Astrocyte (in vitro differentiated cells and primary cell): ENCODE measurements around the gene RAB3IL1. TPM values are rescaled to one million over a fixed set of nuclear protein-coding genes. Genes with fewer than 3 reads are reported as not detected.

ENCODE experiments used
- DNase-seq: peaks from one replicate; pipeline ENCODE4 v3.0.0-alpha.2; 2010; ENCODE audit warnings: low read depth
- FAIRE-seq: peaks from 2 replicates; lab custom pipeline; 2011; peaks lifted over from hg19 to GRCh38; lab: Jason Lieb, UNC
- H2AFZ ChIP-seq: 2 replicates; pipeline ENCODE4 v1.6.0; 2012; ENCODE audit warnings: low read depth, low read length, inconsistent platforms
- H3K27ac ChIP-seq: 2 replicates; pipeline ENCODE4 v1.5.1; 2011; ENCODE audit warnings: low read depth, low read length, inconsistent platforms
- H3K27me3 ChIP-seq: 2 replicates; pipeline ENCODE4 v1.6.0; 2011; ENCODE audit warnings: low read length, inconsistent platforms; ENCODE audit not compliant: insufficient read depth
- H3K36me3 ChIP-seq: 2 replicates; pipeline ENCODE4 v1.5.1; 2011; ENCODE audit warnings: low read length, inconsistent platforms; ENCODE audit not compliant: insufficient read depth
- H3K4me1 ChIP-seq: 2 replicates; pipeline ENCODE4 v1.5.1; 2011; ENCODE audit warnings: low read length, inconsistent platforms; ENCODE audit not compliant: insufficient read depth
- H3K4me2 ChIP-seq: 2 replicates; pipeline ENCODE4 v1.6.0; 2012; ENCODE audit warnings: low read length, inconsistent platforms
- H3K4me3 ChIP-seq: 2 replicates; pipeline ENCODE4 v1.5.1; 2011; ENCODE audit warnings: low read depth, mild to moderate bottlenecking, low read length, inconsistent platforms; ENCODE audit not compliant: insufficient read depth
- H3K79me2 ChIP-seq: 2 replicates; pipeline ENCODE4 v1.6.0; 2012; ENCODE audit warnings: mild to moderate bottlenecking, low read length, inconsistent platforms; ENCODE audit not compliant: insufficient read depth
- H3K9ac ChIP-seq: 2 replicates; pipeline ENCODE4 v1.6.0; 2012; ENCODE audit warnings: mild to moderate bottlenecking, low read length, inconsistent platforms
- H3K9me3 ChIP-seq: 2 replicates; pipeline ENCODE4 v1.5.1; 2012; ENCODE audit warnings: low read depth, mild to moderate bottlenecking, low read length, inconsistent platforms; ENCODE audit not compliant: insufficient read depth
- H4K20me1 ChIP-seq: 2 replicates; pipeline ENCODE4 v1.6.0; 2012; ENCODE audit warnings: low read length, inconsistent platforms; ENCODE audit not compliant: insufficient read depth
- H3K27ac Mint-ChIP-seq: one replicate; pipeline ENCODE4 v1.8.0; 2021; ENCODE audit warnings: mild to moderate bottlenecking, mixed read lengths; ENCODE audit not compliant: unreplicated experiment
- H3K27me3 Mint-ChIP-seq: one replicate; pipeline ENCODE4 v1.8.0; 2021; ENCODE audit warnings: low read depth, mixed read lengths; ENCODE audit not compliant: unreplicated experiment
- H3K36me3 Mint-ChIP-seq: one replicate; pipeline ENCODE4 v1.8.0; 2021; ENCODE audit warnings: low read depth, mixed read lengths; ENCODE audit not compliant: unreplicated experiment
- H3K4me1 Mint-ChIP-seq: one replicate; pipeline ENCODE4 v1.8.0; 2021; ENCODE audit warnings: low read depth, mixed read lengths; ENCODE audit not compliant: unreplicated experiment
- H3K4me3 Mint-ChIP-seq: one replicate; pipeline ENCODE4 v1.8.0; 2021; ENCODE audit warnings: mild to moderate bottlenecking, moderate library complexity, mixed read lengths; ENCODE audit not compliant: unreplicated experiment
- H3K9me3 Mint-ChIP-seq: one replicate; pipeline ENCODE4 v1.8.0; 2021; ENCODE audit warnings: mild to moderate bottlenecking, mixed read lengths; ENCODE audit not compliant: unreplicated experiment
- EZH2 ChIP-seq: IDR thresholded peaks from 2 replicates; pipeline ENCODE4 v1.6.1; 2012; ENCODE audit warnings: mild to moderate bottlenecking, low read length, inconsistent platforms; ENCODE audit not compliant: insufficient read depth
- total RNA-seq: library from RNA; stranded (reverse); gene quantifications from 2 replicates; pipeline ENCODE4 v1.2.1, GENCODE V29; 2021
- TF ChIP-seq, protein P1 (sequence below): IDR thresholded peaks from 2 replicates; pipeline ENCODE4 v1.5.1; 2011; ENCODE audit warnings: low read depth, mild to moderate bottlenecking, inconsistent platforms, low read length, moderate library complexity; ENCODE audit not compliant: insufficient read depth

Gene RAB3IL1
- total RNA-seq, 1 donor from 2014 or later = 0.91 TPM

DNA sequence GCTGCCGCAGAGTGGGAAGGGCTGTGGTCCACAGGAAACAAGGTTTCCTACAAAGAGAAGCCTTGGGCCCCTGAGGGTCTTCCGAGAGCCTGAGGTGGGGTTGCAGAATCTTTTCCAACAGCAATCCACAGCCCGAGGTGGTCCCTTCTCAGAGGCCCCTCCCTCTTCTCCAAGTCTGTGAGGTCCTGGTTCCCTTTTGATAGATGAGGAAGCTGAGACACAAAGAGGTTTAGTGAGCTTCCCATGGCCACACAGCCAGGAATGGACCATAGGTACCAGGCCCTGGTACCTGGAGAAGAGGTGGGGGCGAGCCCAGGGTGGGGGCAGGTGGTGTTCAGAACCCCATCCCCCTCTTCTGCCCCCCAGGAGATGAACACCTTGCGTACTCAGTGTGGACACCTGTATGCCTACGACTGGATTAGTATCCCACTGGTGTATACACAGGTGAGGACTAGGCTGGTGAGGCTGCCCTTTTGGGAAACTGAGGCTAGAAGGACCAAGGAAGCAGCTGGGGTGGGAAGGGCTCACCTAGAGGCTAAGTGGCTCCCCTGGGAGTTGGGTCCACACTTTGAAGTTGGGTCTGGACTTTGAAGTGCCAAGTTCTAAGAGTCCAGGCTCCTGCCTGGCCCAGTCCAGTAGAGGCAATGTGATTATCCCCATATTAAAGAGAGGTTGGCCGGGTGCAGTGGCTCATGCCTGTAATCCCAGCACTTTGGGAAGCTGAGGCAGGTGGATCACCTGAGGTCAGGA is 39.8 kb upstream of the RAB3IL1 start:
- Histone ChIP-seq H3K79me2 (no peaks in the 10 kb centered on the region), H3K4me3 (no peak overlapping the region), H3K36me3 (no peaks in the 10 kb centered on the region), H2AFZ (no peak overlapping the region), H3K9me3 (no peaks in the 10 kb centered on the region), H3K27me3 (peaks cover 5% of the 10 kb centered on the region), H3K4me1 (peaks cover 15% of the 10 kb centered on the region), H3K4me2 (no peak overlapping the region), H3K27ac (no peak overlapping the region), H4K20me1 (peaks cover 11% of the 10 kb centered on the region), H3K9ac (no peak overlapping the region)
- Mint-ChIP-seq H3K9me3 (peaks cover 4% of the 10 kb centered on the region), H3K4me1 (peaks cover 3% of the 10 kb centered on the region), H3K4me3 (no peak overlapping the region), H3K27me3 (peaks cover 27% of the 10 kb centered on the region), H3K36me3 (peaks cover 14% of the 10 kb centered on the region), H3K27ac (no peak overlapping the region)
- TF ChIP-seq EZH2 = no peak
- TF ChIP-seq, protein P1, sequence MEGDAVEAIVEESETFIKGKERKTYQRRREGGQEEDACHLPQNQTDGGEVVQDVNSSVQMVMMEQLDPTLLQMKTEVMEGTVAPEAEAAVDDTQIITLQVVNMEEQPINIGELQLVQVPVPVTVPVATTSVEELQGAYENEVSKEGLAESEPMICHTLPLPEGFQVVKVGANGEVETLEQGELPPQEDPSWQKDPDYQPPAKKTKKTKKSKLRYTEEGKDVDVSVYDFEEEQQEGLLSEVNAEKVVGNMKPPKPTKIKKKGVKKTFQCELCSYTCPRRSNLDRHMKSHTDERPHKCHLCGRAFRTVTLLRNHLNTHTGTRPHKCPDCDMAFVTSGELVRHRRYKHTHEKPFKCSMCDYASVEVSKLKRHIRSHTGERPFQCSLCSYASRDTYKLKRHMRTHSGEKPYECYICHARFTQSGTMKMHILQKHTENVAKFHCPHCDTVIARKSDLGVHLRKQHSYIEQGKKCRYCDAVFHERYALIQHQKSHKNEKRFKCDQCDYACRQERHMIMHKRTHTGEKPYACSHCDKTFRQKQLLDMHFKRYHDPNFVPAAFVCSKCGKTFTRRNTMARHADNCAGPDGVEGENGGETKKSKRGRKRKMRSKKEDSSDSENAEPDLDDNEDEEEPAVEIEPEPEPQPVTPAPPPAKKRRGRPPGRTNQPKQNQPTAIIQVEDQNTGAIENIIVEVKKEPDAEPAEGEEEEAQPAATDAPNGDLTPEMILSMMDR = no peak
- DNase-seq (no peak), FAIRE-seq (no peak)

DNA sequence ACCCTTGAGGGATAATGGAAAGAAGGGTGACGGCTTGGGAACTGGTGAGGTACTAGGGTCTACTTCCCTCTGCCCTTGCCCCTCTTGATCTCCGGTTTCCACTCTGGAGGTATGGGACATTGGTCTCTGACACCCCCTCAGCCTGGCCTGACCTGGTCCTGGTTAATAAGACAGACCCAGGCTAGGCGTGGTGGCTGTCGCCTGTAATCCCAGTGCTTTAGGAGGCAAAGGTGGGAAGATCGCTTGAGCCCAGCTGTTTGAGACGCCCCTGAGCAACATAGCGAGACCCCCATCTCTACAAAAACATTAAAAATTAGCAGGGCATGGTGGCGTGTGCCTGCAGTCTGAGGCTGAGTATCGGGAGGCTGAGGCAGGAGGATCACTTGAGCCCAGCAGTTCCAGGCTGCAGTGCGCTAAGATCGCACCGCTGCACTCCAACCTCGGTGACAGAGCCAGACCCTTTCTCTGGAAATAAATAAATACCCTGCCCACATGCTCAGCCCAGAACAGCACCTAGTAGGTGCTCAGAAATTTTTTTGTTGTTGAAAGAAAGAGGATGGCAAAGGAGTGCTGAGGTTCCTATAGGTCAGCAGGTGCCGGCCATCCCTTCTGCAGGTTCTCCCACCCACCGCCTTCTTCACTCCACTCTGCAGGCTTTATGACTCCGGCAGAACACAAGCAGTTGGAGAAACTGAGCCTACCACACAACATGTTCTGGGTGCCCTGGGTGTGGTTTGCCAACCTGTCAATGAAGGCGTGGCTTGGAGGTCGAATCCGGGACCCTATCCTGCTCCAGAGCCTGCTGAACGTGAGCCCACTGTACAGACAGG is 39.0 kb upstream of the RAB3IL1 start:
- FAIRE-seq (no peak), DNase-seq (no peak)
- Histone ChIP-seq H3K36me3 (no peaks in the 10 kb centered on the region), H3K79me2 (no peaks in the 10 kb centered on the region), H3K9ac (no peak overlapping the region), H2AFZ (no peak overlapping the region), H3K4me2 (peak overlapping the region; percentile 77), H3K27ac (no peak overlapping the region), H3K9me3 (no peaks in the 10 kb centered on the region), H4K20me1 (peaks cover 3% of the 10 kb centered on the region), H3K27me3 (peaks cover 5% of the 10 kb centered on the region), H3K4me3 (no peak overlapping the region), H3K4me1 (peaks cover 11% of the 10 kb centered on the region)
- Mint-ChIP-seq H3K4me1 (no peaks in the 10 kb centered on the region), H3K4me3 (no peak overlapping the region), H3K27ac (no peak overlapping the region), H3K27me3 (peaks cover 27% of the 10 kb centered on the region), H3K36me3 (peaks cover 9% of the 10 kb centered on the region), H3K9me3 (peaks cover 4% of the 10 kb centered on the region)
- TF ChIP-seq, protein P1 = no peak
- no peak for TF ChIP-seq EZH2
